AG09309 (cell line): ENCODE results near the gene NRCAM.

Experiments
- DNase-seq: peaks from one replicate; pipeline ENCODE4 v3.0.0-alpha.2; 2010; ENCODE audit warnings: low read depth
- H3K4me3 ChIP-seq: 2 replicates; pipeline ENCODE4 v1.5.1; 2011; ENCODE audit warnings: mild to moderate bottlenecking, low read depth, low read length, moderate library complexity; ENCODE audit not compliant: control insufficient read depth
- CTCF ChIP-seq: IDR thresholded peaks from 2 replicates; pipeline ENCODE4 v1.5.1; 2011; ENCODE audit warnings: mild to moderate bottlenecking, low read depth, low read length, inconsistent platforms; ENCODE audit not compliant: insufficient read depth, control insufficient read depth; ENCODE audit errors: missing control alignments

Gene NRCAM

GRCh38 chr7:108454674-108455550 is 1.3 kb downstream of the NRCAM start:
- no peak for DNase-seq
- H3K4me3 ChIP-seq = peak overlapping the region; percentile 42
- TF ChIP-seq CTCF = no peak

DNA sequence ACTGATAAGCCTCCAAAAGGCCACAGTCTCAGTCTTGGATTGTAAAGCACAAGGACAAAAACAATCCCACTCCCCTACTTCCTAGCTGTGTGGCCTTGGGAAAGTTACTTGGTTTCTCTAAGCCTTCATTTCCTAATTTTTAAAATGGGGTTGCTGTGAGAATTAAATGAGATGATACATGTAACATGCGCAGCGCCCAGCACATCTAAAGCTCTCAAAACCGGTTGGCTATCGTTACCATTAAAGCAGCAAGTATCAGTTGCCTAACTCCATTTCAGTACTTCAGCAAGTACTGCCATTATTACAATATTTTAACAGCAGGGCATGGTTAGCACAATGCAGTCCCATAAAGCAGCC is 1.9 kb downstream of the NRCAM start:
- DNase-seq = no peak
- H3K4me3 ChIP-seq = peak overlapping the region; percentile 42
- no peak for TF ChIP-seq CTCF

DNA sequence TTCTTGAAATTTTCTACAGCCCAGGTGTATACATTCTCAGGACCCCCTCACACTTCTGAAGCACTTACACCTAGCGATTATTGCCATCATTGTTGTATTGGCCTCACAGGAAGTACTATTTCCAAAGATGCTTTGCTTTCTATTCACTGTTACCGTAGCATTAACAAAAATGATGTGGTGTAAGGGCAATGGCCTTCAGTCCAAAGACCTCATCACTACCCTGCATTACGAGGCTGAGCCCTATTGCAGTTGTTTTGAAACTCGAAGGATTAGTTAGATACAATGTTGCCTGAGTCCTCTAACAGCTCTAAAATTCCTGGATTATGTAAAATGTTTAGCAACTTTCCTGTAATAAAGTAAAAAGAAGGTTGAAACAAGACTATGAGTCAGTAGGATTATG is 2.9 kb downstream of the NRCAM start:
- DNase-seq = no peak
- TF ChIP-seq CTCF = no peak
- no peak overlapping the region for H3K4me3 ChIP-seq

DNA sequence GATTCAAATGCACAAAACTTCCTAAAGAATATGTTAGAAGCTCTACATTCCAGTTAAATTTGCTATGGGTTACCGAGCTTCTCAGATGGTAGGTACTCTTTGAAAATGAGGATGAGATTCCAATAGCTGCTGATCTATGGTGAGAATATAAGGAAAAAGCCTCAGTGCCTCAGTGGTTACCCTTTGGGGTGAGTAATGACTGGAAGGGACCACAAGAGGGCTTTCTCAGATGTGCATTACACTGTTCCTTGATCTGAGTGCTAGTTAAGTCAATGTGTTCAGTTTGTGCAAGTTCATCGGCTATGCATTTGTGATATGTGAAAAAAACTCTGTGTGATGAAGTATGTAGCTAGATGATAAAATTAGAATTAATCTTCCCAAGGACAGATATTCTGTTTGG is 3.5 kb downstream of the NRCAM start:
- H3K4me3 ChIP-seq = no peak overlapping the region
- DNase-seq = no peak
- peak; percentile 58 for TF ChIP-seq CTCF

DNA sequence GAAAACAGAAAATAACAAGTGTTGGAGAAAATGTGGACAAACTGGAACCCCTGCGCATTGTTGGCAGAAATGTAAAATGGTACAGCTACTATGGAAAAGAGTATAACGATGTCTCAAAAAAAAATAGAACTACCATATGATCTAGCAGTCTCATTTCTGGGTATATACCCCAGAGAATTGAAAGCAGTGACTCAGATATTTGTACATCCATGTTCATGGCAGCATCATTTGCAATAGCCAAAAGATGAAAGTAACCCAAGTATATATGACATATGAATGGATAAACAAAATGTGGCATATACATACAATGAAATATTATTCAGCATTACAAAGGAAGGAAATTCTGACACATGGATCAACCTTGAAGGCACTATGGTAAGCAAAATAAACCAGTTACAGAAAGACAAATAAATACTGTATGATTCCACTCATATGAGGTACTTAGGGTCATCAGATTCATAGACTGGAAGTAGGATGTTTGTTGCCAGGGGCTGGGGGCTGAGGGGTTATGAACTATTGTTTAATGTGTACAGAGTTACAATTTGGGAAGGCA is 4.9 kb downstream of the NRCAM start:
- H3K4me3 ChIP-seq = no peak overlapping the region
- TF ChIP-seq CTCF = no peak
- DNase-seq = no peak

DNA sequence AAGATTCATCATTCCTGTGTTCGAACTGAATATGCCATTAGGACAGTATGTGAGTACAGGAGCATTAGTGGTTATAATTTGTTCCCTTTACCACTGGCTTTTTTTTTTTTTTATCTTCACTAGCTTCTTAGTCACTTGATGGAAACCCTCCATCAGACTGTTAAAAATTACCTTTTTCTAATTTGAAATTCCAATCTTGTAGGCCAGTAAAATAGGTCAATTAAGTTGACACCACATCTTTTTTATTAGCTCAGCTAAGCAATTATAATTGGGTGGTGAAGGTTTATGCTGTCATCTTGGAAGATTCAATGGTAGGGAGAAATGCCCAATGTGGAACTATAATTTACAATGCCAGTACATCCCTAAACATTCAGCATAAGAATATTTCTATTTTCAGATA is 6.1 kb downstream of the NRCAM start:
- DNase-seq = no peak
- no peak overlapping the region for H3K4me3 ChIP-seq
- no peak for TF ChIP-seq CTCF
